GM12892 (cell line): ENCODE measurements around the gene MELK.

ENCODE experiments used
- POLR2A ChIP-seq: IDR thresholded peaks from 2 replicates; pipeline ENCODE4 v1.6.1; 2011; ENCODE audit warnings: low read depth, low read length, control low read depth
- POLR2AphosphoS5 ChIP-seq: IDR thresholded peaks from 2 replicates; pipeline ENCODE4 v1.6.1; 2011; ENCODE audit warnings: low read depth, low read length, control low read depth
- TAF1 ChIP-seq: IDR thresholded peaks from 2 replicates; pipeline ENCODE4 v1.6.1; 2011; ENCODE audit warnings: low read depth, mild to moderate bottlenecking, control low read depth, low read length, borderline replicate concordance

- TF ChIP-seq POLR2A (no peak), POLR2AphosphoS5 (no peak), TAF1 (no peak)
These were observed 113.8 kb downstream of the MELK start for GRCh38 chr9:36686471-36686870.
